ENCODE data around the gene HID1. TPM values are rescaled to one million over a fixed set of nuclear protein-coding genes. Genes with fewer than 3 reads are reported as not detected.

HID1 gene
- total RNA-seq, 1 experiment from 2014 or later, result 12.7 TPM

DNA sequence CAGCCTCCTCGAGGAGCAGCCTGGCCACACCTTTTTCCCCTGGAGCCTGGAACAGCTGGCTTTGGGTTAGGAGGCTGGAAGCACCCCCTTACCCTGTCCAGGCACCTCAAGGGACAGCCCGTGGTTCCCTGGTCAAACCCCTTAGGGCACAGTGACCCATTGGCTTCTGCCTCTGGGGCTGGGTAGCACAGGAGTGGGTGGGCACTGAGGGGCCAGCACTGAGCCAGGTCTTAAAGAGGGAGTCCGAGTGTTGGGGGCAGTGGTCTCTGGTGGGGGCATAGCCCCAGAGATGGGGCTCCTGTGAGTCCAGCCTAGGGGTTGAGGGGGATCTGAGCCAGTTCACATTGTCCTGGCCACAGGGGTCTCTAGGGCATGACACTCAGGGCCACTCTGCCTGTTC lies 21.5 kb downstream of the HID1 start:
- no peaks in the 10 kb centered on the region for H3K36me3 Mint-ChIP-seq (ENCODE audit: insufficient read depth in 1 of 3, low read depth in 3 of 3)
- Histone ChIP-seq H3K27me3 (ENCODE audit: insufficient read depth, low read length) (no peaks in the 10 kb centered on the region), H2BK15ac (ENCODE audit: low read depth, low read length) (no peak overlapping the region), H2BK120ac (ENCODE audit: low read depth, low read length, poor library complexity, severe bottlenecking) (no peak overlapping the region), H3K9ac (ENCODE audit: extremely low read depth, insufficient read length, low read length) (no peak overlapping the region), H2AFZ (ENCODE audit: low read length) (no peak overlapping the region), H3K23me2 (ENCODE audit: insufficient read length, low read depth, low read length, poor library complexity, severe bottlenecking) (peaks cover 2% of the 10 kb centered on the region), H2BK12ac (ENCODE audit: insufficient read length, low read depth, low read length) (no peak overlapping the region), H2BK5ac (ENCODE audit: insufficient read length, low read length) (no peak overlapping the region), H3K9me3 (ENCODE audit: control insufficient read depth, low read depth, low read length) (no peaks in the 10 kb centered on the region), H3K23ac (ENCODE audit: insufficient read length, low read depth, low read length) (no peak overlapping the region), H3K79me1 (ENCODE audit: insufficient read depth, low read depth, low read length, poor library complexity, severe bottlenecking) (no peaks in the 10 kb centered on the region), H3K18ac (ENCODE audit: insufficient read length, low read depth, low read length) (no peak overlapping the region), H3K4ac (ENCODE audit: low read depth, low read length) (no peak overlapping the region), H2BK20ac (ENCODE audit: low read depth, low read length, poor library complexity, severe bottlenecking) (no peak overlapping the region), H2AK5ac (ENCODE audit: insufficient read length, low read length) (no peak overlapping the region), H4K5ac (ENCODE audit: insufficient read length, low read depth, low read length) (no peak overlapping the region), H3K4me2 (ENCODE audit: insufficient read depth, insufficient read length, low read length) (no peak overlapping the region), H4K20me1 (ENCODE audit: control insufficient read depth, insufficient read depth, insufficient read length) (no peaks in the 10 kb centered on the region), H4K8ac (replicated peaks; ENCODE audit: insufficient read length, low read depth, low read length) (no peak overlapping the region), H3K79me2 (ENCODE audit: insufficient read depth, low read length) (no peaks in the 10 kb centered on the region), H3K27ac (ENCODE audit: insufficient read length, low read depth, low read length) (no peak overlapping the region), H3K4me1 (ENCODE audit: insufficient read depth, low read length) (no peaks in the 10 kb centered on the region), H4K91ac (ENCODE audit: insufficient read length, low read depth, low read length) (no peak overlapping the region), H3T11ph (ENCODE audit: low read length) (no peak overlapping the region), H3K56ac (ENCODE audit: insufficient read length, low read depth, low read length) (no peak overlapping the region), H3K14ac (ENCODE audit: insufficient read depth, low read length) (no peak overlapping the region; the same call in 1 of the 2 replicates)
- no peaks in the 10 kb centered on the region for H3K9me3 Mint-ChIP-seq
- peaks cover 11 to 19% of the 10 kb centered on the region in 2 experiments for H3K4me1 Mint-ChIP-seq
- H3K27ac Mint-ChIP-seq, result no peak overlapping the region
- H3K27me3 Mint-ChIP-seq (ENCODE audit: low read depth), result peaks cover 25% of the 10 kb centered on the region
- TF ChIP-seq CTCF (conservative IDR thresholded peaks at IDR 0.05), result no peak
- DNase-seq, result no peak
- no CpG with 5 or more reads among the region's 3 CpGs for WGBS (ENCODE audit: extremely low coverage, insufficient read length, low lambda C conversion rate)
- H3K4me3 Mint-ChIP-seq, result no peak overlapping the region

Data from H9 (cell line).